ENCODE results near the gene P4HTM.

P4HTM gene

DNA sequence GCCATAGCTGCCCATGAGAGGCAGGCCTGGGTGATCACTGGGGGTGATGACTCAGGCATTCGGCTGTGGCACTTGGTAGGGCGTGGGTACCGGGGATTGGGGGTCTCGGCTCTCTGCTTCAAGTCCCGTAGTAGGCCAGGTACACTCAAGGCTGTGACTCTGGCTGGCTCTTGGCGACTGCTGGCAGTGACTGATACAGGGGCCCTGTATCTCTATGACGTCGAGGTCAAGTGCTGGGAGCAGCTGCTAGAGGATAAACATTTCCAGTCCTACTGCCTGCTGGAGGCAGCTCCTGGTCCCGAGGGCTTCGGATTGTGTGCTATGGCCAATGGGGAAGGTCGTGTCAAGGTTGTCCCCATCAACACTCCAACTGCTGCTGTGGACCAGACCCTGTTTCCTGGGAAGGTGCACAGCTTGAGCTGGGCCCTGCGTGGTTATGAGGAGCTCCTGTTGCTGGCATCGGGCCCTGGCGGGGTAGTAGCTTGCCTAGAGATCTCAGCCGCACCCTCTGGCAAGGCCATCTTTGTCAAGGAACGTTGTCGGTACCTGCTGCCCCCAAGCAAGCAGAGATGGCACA lies 22.5 kb downstream of the P4HTM start:
- peak in 1 of 2 experiments; percentile 53 for DNase-seq

DNA sequence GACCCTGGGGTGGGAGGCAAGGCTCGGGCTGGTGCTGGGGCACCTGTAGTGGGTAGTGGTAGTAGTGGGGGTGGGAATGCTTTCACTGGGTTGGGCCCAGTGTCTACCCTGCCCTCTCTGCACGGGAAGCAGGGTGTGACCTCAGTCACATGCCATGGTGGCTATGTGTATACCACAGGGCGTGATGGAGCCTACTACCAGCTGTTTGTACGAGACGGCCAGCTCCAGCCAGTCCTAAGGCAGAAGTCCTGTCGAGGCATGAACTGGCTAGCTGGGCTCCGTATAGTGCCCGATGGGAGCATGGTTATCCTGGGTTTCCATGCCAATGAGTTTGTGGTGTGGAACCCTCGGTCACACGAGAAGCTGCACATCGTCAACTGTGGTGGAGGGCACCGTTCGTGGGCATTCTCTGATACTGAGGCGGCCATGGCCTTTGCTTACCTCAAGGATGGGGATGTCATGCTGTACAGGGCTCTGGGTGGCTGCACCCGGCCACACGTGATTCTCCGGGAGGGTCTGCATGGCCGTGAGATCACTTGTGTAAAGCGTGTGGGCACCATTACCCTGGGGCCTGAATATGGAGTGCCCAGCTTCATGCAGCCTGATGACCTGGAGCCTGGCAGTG lies 23.2 kb downstream of the P4HTM start:
- no peak for DNase-seq

DNA sequence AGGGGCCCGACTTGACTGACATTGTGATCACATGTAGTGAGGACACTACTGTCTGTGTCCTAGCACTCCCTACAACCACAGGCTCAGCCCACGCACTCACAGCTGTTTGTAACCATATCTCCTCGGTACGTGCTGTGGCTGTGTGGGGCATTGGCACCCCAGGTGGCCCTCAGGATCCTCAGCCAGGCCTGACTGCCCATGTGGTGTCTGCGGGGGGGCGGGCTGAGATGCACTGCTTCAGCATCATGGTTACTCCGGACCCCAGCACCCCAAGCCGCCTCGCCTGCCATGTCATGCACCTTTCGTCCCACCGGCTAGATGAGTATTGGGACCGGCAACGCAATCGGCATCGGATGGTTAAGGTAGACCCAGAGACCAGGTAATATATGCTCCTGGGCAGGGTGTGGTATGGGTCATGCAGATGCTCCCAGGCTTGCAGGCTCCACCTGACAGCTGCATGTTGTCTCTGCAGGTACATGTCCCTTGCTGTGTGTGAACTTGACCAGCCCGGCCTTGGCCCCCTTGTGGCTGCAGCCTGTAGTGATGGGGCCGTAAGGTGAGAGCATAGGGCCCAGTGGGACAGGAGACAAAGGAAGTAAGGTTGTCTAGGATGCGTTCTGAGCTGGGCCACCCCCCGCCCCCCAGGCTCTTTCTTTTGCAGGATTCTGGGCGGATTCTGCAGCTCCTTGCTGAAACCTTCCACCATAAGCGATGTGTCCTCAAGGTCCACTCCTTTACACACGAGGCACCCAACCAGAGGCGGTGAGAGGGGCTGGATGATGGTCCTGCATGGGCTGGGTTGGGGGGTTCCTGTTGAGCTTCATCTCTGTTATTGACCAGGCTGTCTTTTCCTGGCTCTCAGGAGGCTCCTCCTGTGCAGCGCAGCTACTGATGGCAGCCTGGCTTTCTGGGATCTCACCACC lies 24.0 kb downstream of the P4HTM start:
- peak; percentile 47 to 53 for DNase-seq

DNA sequence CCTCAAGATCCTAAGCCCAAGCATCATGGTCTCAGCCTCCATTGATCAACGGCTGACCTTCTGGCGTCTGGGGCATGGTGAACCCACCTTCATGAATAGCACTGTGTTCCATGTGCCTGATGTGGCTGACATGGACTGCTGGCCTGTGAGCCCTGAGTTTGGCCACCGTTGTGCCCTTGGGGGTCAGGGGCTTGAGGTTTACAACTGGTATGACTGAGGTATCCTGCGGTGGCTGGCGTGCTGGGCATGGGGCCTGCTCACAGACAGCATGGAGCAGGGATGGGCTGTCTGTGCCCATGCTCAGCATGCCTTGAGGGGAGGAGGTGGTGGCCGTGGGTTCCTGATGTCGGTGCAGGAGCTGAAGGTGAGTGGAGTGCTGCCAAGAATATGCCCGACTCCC lies 25.0 kb downstream of the P4HTM start:
- no peak for DNase-seq

DNA sequence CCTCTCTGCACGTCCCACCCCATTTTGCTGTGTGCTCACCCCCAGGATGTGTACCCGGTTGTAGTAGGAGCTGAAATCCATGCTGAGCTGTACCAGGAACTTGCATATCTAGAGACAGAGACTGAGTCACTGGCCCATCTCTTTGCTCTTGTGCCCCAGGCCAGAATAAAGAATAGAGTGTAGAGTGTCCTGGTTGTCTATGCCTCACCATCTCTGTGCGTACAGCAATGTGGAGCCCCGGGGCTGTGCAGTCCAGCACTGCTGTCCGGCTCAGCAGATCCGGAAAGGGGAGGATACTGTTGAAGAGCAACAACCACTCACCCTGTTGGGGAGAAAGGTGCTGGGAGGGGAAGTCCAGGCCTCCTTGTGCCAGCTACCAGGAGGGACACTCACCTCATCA lies 25.7 kb downstream of the P4HTM start:
- no peak for DNase-seq

DNA sequence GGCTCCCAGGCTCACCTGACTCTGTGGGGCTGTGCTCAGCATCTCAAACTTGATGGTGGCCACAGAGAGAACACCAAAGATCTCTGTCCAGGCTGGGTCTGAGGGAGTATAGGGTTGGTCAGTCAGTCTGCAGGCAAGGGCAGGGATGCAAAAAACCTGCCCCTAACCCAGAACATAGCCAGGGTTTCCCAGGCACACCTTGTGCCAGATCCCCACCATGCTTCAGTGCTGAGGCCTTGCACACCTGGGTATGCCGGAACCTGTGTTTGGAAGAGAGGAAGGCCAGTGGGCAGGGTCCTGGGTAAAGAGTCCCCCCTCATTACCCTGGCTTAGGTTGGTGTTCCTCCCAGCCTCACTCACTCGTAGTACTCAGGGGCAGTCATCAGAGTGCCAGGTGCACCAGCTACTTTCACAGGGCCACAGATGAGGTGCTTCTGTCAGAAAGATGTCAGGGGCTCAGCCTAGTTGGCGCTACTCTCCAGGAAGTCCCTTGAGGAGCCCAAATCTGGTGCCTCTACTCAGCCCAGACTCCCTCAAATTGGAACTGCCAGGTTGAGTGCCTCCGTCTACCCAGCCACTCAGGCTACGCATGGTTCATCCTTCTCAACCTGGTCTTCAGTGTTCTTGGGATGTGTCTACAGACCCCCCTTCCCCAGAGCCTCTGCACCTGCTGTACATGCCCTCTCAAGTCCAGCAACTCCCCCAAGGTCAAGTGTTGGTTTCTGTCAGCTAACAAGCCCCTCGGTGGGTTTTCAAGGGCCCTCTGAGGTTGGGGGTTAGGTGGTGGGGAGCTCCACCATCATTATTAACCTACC lies 26.6 kb downstream of the P4HTM start:
- DNase-seq: no peak

DNA sequence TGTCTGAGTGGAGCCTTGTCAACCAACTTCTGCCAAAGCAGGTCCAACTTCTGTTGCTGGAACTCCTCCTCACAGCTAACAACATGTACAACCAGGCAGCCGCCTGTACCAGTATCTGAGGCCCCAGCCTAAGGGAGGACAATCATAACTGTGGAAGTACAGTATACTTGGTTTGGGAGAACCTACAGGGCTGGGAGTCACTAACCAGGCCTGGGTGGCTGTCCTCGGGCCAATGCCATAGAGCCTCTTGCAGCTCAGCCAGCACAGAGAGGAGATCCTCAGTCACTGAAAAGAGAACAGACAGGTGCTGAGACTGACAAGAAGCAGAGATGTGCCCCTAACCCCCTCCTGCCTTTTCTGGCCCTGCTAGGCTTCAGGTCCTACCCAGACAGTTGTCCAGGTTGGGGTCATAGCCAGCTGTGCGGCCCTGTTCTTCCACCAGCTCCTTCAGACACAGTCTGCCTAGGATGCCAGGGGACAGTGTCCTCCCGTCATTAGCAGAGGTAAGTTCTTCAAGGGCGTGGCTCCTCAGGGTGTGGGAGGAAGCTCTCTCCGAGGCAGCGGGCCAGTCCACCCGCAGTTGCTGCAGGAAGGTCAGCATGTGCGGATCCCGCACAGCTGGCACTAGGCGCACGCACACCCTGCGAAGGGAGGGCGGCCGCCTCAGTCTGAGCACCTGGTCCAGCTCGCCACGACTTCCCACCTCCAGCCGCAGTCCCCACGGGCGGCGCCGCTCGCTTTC lies 27.4 kb downstream of the P4HTM start:
- no peak for DNase-seq

DNA sequence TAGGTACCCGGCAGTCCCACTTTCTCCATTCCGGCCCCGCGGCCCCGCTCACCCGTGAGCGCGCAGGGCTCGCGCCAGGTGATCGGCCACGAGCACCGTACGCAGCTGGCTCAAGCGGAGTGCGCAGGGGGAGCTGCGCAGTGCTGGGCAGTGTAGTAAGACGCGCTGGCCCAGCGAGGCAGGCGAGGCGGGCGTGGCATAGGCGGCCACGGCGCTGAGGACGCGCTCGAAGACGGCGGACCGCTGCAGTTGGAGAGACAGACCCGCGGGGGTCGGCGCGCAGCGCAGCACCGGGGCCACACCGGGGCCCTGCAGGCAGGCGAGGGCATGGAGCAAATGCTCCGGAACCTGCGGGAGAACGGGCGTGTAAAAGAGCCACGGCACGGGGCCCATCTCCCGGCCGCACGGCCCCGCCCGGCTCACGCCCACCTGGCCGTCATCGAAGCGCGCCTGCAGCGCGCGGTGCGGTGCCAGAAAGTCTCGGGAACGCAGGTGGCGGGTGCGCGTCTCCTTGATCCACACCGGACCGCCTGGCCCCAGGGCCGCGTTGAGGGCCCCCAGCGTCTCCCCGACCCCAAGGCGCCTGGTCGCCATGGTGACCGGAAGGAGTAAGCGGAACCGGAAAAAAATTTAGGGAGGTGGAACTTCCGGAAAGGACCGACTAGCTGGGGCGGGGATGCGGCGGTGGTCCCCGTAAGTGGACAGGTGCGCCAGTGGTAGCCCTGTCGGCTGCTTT lies 28.1 kb downstream of the P4HTM start, which contains the start of gene DALRD3:
TSS of gene DALRD3 (minus strand) at position 610 of the 736 bp plus-strand sequence. CDS start at position 594, 16 bp downstream.
- DNase-seq: peak; percentile 79 to 82

DNA sequence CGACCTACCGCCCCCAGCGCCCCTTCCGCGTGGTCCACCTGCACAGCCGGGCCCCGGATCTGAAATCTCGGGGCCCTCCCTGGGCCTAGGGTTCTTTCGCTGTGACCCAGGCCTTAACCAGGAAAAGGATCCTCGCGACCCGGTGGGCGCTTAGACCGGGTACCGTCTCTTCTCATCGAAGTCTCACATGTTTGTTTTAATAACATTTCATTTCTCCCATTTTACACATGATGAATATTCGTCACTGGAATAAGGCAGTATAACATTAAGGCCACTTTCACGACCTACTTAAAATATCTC lies 28.6 kb downstream of the P4HTM start:
- DNase-seq: no peak

DNA sequence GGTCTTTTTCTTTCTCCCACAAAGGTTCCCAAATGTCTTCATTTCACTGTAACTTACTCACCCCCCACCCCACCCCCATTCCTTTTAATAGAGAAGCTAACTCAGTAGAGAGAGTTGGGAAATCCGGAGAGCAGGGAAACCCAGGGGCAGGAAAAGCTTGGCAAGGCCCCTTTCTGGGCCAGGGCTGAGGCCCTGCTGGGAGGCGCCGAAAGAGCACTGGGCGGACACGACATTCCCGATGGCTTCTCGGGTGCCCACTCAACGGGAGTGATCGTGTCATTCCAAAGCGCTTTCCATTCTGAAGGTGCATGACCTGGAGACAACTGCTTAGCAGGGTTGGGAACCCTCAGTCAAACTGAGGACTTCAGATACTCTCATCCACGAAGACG lies 29.9 kb downstream of the P4HTM start:
- no peak for DNase-seq

DNA sequence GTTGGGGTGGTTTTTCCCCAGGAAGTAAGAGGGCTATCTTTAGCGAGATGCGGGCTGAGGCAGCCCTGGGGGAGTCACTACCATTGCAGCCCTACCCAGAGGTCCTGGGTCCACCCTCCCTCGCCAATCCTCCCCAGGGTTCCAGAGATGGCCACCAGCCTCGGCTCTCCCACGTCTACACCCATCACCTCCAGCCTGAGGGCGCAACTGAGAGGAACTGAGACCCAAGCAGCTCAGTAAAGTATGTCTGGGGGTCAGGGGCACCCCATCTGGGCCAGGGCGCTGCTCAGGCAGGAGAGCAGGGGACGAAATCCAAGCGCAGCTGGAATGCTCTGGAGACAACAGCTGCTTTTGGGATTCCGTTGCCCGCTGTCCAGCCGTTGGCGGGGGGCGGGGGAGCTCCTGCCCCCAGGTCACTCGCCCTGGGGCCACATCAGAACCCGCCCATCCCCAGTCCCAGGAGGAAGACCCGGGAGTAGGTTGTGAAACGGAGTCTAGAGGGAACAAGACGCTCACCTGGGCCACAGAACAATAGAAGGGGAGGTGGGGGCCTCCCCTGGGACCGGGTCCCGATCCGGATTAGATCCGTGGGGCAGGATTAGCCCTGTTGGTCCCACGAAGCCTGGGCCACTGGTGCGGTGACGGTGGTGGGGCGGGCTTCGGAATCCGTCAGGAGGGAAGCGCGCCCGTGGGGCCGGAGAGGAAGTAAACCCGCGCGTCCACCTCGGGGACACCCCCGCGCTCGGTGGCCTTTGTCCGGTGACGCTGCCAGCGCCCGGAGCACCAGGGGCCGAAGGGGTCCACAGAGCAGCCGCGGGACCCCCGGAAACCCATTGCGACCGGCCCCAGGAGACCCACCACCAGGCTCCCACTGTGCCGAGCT lies 30.5 kb downstream of the P4HTM start:
- DNase-seq: no peak

DNA sequence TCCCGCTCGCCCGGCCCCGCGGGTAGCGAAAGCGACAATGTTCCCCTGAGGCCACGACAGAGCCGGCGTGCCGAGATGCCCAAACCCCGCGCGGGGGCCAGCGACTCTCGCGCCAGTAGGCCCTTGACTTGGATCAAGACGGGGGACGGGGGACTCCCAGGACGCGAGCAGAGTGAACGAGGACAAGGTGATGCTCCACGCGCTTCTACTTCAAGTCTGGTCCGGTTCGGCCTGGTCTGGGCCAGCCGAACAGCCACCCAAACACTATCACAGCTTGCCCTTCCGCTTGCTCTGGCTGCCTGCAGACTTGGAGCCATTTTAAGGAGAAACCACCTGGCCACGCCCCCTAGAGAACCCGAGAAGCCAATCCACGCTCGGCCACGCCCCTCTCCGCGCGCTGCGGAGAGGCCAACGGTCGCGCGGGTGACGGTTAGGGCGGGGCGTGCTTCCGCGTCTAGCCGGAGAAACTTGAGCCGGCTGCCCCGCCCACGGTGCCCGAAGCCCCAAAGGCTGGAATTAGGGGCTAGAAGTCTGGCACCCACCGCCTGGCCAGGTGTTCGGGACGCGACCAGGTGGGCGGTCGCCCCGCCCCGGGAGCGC lies 31.3 kb downstream of the P4HTM start:
- peak; percentile 96 to 98 for DNase-seq

DNA sequence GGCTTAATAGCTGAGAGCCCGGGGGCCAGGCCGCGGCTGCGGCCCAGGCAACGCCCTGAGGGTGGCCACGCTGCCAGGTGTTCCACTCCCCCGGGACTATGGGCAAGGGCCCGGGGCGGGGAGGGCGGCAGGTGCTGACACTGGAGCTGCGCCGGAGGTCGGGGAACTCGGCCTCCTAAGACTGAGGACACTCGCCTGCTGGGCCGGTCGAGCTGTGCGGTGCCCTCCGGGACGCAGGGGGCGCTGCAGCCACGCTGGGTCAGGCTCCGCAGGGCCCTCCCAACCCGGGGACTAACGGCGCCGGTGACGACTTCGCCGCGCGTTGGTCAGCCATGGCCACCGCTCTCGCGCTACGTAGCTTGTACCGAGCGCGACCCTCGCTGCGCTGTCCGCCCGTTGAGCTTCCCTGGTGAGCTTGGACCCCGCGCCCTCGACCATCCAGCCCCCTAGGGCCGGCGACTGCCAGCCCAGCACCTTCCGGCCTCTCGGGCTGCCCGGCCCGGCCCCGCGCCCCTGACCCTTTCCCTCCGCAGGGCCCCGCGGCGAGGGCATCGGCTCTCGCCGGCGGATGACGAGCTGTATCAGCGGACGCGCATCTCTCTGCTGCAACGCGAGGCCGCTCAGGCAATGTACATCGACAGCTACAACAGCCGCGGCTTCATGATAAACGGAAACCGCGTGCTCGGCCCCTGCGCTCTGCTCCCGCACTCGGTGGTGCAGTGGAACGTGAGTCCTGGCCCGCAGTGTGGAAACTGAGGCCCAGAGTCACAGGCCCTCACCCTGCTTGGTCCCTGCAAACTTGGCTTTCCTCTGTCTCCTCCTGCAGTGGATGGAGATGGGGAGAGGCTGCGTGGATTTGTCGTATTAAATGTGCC lies 32.0 kb downstream of the P4HTM start, which contains the start of gene NDUFAF3:
TSS of gene NDUFAF3 (plus strand) at position 309 of the 875 bp plus-strand sequence. CDS start at position 333, 24 bp downstream.
- DNase-seq: peak; percentile 95 to 96

DNA sequence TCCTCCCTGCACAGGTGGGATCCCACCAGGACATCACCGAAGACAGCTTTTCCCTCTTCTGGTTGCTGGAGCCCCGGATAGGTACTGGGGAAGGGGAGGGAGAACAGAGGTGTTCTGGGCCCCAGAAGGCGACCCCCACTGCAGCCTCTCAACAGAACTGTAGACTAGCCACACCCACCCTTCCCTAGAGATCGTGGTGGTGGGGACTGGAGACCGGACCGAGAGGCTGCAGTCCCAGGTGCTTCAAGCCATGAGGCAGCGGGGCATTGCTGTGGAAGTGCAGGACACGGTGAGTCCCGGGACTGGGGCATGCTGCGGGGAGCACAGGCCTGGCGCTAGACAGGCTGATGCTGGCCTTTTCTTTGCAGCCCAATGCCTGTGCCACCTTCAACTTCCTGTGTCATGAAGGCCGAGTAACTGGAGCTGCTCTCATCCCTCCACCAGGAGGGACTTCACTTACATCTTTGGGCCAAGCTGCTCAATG lies 32.7 kb downstream of the P4HTM start:
- DNase-seq: no peak

DNA sequence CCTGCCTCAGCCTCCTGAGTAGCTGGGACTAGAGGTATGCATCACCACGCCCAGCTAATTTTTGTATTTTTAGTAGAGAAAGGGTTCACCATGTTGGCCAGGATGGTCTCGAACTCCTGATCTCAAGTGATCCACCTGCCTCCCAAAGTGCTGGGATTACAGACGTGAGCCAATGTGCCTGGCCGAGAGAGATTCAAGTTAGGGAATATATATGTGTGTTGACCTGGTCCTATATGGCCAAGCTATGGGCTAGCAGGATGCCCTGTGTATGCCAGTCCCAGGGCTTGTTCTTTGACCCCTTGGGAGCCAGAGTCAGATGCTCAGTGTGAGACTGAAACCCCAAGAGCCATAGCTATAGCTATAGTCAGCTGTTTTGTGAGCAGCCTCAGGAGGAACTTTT lies 33.7 kb downstream of the P4HTM start:
- DNase-seq: no peak

DNA sequence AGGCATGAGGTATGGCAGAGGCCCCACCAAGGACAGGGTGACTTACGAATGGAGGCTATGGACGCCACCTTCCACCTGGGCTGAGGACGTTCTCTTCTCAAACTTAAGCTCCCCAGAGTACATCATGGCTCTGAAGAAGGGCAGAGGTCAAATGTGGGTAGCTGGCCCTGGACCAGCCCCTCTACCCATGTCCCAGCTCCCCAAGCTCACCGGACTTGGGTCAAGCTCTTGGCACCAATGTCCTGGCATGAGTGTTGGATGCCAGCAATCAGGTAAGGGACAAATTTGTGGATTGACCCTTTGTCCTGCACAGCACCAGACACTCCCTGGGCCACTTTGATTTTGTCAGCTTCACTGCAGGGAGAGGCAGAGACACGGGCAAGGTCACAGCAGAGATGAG lies 34.4 kb downstream of the P4HTM start:
- no peak for DNase-seq

DNA sequence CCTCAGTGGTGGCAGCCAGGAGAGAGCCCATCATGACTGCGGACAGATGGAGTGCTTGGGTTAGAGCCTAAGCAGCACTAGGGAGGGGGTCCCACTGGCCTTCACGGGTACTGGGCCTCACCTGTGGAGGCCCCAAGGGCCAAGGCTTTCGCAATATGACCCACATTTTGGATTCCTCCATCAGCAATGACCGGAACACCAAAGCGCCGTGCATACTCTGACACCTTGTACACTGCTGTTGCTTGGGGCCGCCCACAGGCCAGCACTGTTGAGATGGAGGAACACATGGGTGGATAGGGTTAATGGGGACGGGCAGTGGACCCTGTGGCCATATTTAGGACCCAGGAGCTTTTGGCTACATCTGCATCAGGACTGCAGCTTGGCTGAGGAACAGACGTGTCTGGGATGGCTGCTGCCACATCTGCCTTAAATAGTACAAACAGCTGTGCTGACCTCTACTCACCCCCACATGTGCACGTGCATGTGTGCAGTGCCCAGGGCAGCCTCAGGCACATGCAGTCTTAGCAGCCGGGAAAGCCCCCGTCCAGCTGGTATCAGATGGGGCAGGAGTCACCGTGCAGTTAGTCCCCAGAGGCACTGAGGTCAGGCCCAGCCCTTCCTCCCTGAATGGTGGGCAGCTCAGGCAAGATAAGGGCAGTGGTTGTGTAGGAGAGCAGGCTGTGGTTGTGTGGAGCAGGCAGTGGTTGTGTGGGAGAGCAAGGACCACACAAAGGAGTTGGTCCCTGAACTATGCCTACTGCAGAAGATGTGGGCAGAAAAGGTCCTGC lies 35.2 kb downstream of the P4HTM start:
- DNase-seq: no peak

Measured in SHP77 (cell line).